Smooth muscle cell (in vitro differentiated cells): ENCODE data around the gene CACNA1B. TPM values are rescaled to one million over a fixed set of nuclear protein-coding genes. Genes with fewer than 3 reads are reported as not detected.
"Not testable (repeated sequence)": the region's sequence is repeated elsewhere in the genome, so short reads cannot be mapped to it uniquely, and the experiment has no call there.

Experiments
- DNase-seq: peaks from one replicate; lab custom pipeline; 2025; ENCODE audit not compliant: unreplicated experiment; lab: John Stamatoyannopoulos, UW
- H2AFZ ChIP-seq: fragments of 200-600 bp; sonication (generic); 2 replicates; pipeline ENCODE4 v1.6.0; 2016; ENCODE audit warnings: antibody characterized with exemption, low read depth, mild to moderate bottlenecking
- H3F3A ChIP-seq: fragments of 200-600 bp; sonication (generic); 2 replicates; pipeline ENCODE4 v1.6.0; 2017; ENCODE audit warnings: antibody characterized with exemption, low read depth
- H3K27ac ChIP-seq: fragments of 200-600 bp; sonication (generic); 2 replicates; pipeline ENCODE4 v1.5.1; 2016; ENCODE audit warnings: low read depth, mild to moderate bottlenecking
- H3K27me3 ChIP-seq: fragments of 200-600 bp; sonication (generic); 2 replicates; pipeline ENCODE4 v1.6.1; 2016; ENCODE audit warnings: low read depth, mild to moderate bottlenecking
- H3K36me3 ChIP-seq: fragments of 200-600 bp; sonication (generic); 2 replicates; pipeline ENCODE4 v1.5.1; 2016; ENCODE audit warnings: low read depth
- H3K4me1 ChIP-seq: fragments of 200-600 bp; sonication (generic); 2 replicates; pipeline ENCODE4 v1.5.1; 2016; ENCODE audit warnings: low read depth
- H3K4me2 ChIP-seq: fragments of 200-600 bp; sonication (generic); 2 replicates; pipeline ENCODE4 v1.6.0; 2016; ENCODE audit warnings: mild to moderate bottlenecking
- H3K4me3 ChIP-seq: fragments of 200-600 bp; sonication (generic); 2 replicates; pipeline ENCODE4 v1.5.1; 2016; ENCODE audit warnings: mild to moderate bottlenecking
- H3K79me2 ChIP-seq: fragments of 200-600 bp; sonication (generic); 2 replicates; pipeline ENCODE4 v1.6.0; 2016; ENCODE audit warnings: low read depth, mild to moderate bottlenecking
- H3K9ac ChIP-seq: fragments of 200-600 bp; sonication (generic); 2 replicates; pipeline ENCODE4 v1.6.0; 2016; ENCODE audit warnings: low read depth
- H3K9me3 ChIP-seq: fragments of 200-600 bp; sonication (generic); replicated peaks from 2 replicates; pipeline ENCODE4 v1.5.1; 2016; ENCODE audit warnings: low read depth
- H4K20me1 ChIP-seq: fragments of 200-600 bp; sonication (generic); 2 replicates; pipeline ENCODE4 v1.6.0; 2016; ENCODE audit warnings: low read depth
- CTCF ChIP-seq: fragments of 200-600 bp; sonication (generic); IDR thresholded peaks from 2 replicates; pipeline ENCODE4 v1.5.1; 2017; ENCODE audit warnings: borderline replicate concordance, mild to moderate bottlenecking, antibody characterized with exemption; ENCODE audit not compliant: insufficient read depth, poor library complexity, severe bottlenecking
- WGBS: methylation state at CpG from one replicate; pipeline ENCODE4 v1.1.7; 2016; ENCODE audit warnings: low lambda C conversion rate; 5-methylcytosine and 5-hydroxymethylcytosine counted together
- polyA plus RNA-seq: library from polyadenylated mRNA; unstranded; fragments of >200 nt; fragmentation: Nextera tagmentation; extraction: Ambion mirVana; gene quantifications from 2 replicates; pipeline ENCODE4 v1.2.1, GENCODE V29; 2016
- total RNA-seq: library from RNA; depleted of rRNA; stranded (reverse); fragments of >200 nt; gene quantifications from 2 replicates; pipeline ENCODE4 v1.2.3, GENCODE V29; 2014

CACNA1B gene
- total and polyA plus RNA-seq, 2 experiments from 2014 or later = 0.09 to 0.23 TPM

DNA sequence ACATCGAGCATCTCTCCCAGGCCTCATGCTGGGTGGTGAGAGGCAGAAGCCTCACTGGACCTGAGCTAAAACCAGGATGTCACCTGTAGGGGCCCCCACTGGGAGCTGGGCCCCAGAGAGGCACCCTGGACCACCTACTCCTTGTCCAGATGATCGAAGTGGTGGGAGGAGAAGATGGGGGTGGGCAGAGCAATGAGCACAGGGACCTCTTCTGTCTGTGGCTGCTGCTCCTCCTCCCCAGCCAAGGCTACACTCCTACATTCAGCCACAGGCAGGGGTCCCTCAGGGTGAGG lies 227.5 kb downstream of the CACNA1B start:
- Histone ChIP-seq H3K27ac (no peak overlapping the region), H4K20me1 (no peaks in the 10 kb centered on the region), H3F3A (no peaks in the 10 kb centered on the region), H3K27me3 (no peaks in the 10 kb centered on the region), H3K4me2 (no peak overlapping the region), H3K79me2 (no peaks in the 10 kb centered on the region), H3K36me3 (no peaks in the 10 kb centered on the region), H3K4me1 (peaks cover 4% of the 10 kb centered on the region), H3K9ac (no peak overlapping the region), H3K4me3 (no peak overlapping the region), H2AFZ (no peak overlapping the region), H3K9me3 (no peaks in the 10 kb centered on the region)
- 95% methylated on average over 2 of the region's 2 CpGs for WGBS
- no peak for DNase-seq
- no peak for TF ChIP-seq CTCF

GRCh38 chr9:138105561-138106505 lies 228.3 kb downstream of the CACNA1B start:
- no peak overlapping the region for H3K27ac ChIP-seq
- H4K20me1 ChIP-seq = no peaks in the 10 kb centered on the region
- 94% methylated on average over 25 of the region's 26 CpGs for WGBS
- no peak for TF ChIP-seq CTCF
- DNase-seq = no peak
- no peak overlapping the region for H3K4me3 ChIP-seq
- H3K36me3 ChIP-seq = no peaks in the 10 kb centered on the region
- H2AFZ ChIP-seq = no peak overlapping the region
- H3K79me2 ChIP-seq = no peaks in the 10 kb centered on the region
- H3K27me3 ChIP-seq = no peaks in the 10 kb centered on the region
- peaks cover 4% of the 10 kb centered on the region for H3K4me1 ChIP-seq
- H3K9ac ChIP-seq = no peak overlapping the region
- no peaks in the 10 kb centered on the region for H3F3A ChIP-seq
- H3K9me3 ChIP-seq = no peaks in the 10 kb centered on the region
- H3K4me2 ChIP-seq = no peak overlapping the region

- not testable (repeated sequence) for H2AFZ ChIP-seq, H3K27ac ChIP-seq, H3K79me2 ChIP-seq, H3K9ac ChIP-seq, H4K20me1 ChIP-seq, H3K4me3 ChIP-seq, H3K36me3 ChIP-seq, H3K4me1 ChIP-seq, DNase-seq, H3K4me2 ChIP-seq, H3F3A ChIP-seq, H3K9me3 ChIP-seq, H3K27me3 ChIP-seq
- WGBS = 88% methylated on average over 3 of the region's 3 CpGs
These were observed 229.5 kb downstream of the CACNA1B start for GRCh38 chr9:138107039-138107438.

DNA sequence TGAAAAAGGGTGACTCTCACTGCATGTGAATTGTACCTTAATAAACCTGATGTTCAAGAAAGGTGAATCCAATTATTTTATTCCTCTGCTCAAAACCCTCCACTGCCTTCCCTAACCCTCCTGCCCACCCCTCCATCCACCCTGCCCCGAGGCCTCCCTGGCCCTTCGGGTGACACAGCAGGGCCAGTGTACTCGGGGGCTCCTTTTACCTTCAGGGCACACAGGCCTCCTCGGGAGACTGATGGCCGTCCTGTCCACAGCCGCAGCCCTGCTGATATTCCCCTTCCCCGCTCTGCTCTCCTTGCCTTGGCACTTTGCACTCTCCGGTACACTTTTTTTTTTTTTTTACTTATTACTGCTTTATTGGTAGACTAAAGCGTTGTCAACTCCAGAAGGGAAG lies 234.0 kb downstream of the CACNA1B start:
- Histone ChIP-seq H3K36me3 (no peaks in the 10 kb centered on the region), H3F3A (no peaks in the 10 kb centered on the region), H3K4me3 (no peak overlapping the region), H4K20me1 (no peaks in the 10 kb centered on the region), H3K79me2 (no peaks in the 10 kb centered on the region), H3K4me1 (no peaks in the 10 kb centered on the region), H3K27me3 (no peaks in the 10 kb centered on the region), H3K27ac (no peak overlapping the region), H3K9me3 (no peaks in the 10 kb centered on the region), H3K9ac (no peak overlapping the region), H3K4me2 (no peak overlapping the region), H2AFZ (no peak overlapping the region)
- no peak for DNase-seq
- WGBS = 95% methylated on average over 9 of the region's 9 CpGs
- TF ChIP-seq CTCF = no peak
